A549 (cell line): ENCODE data around the gene ATRN. TPM values are rescaled to one million over a fixed set of nuclear protein-coding genes. Genes with fewer than 3 reads are reported as not detected.

ENCODE experiments used
- ATAC-seq, 2 experiments: fragments of 200-7000 bp in 1 of 2; fragments of >200 bp in 1 of 2; cut with Nextera tagmentation in 1 of 2; cut with Tn5 transposase in 1 of 2; 3 replicates each; pipeline versions ENCODE4 v1.8.0 to v1.9.1; 2018 to 2020; ENCODE audit warnings: mild to moderate bottlenecking in 1 of 2, moderate library complexity in 1 of 2
- CTCF ChIA-PET: fragments of 300-600 bp; sonication (Branson Sonifier 250); formaldehyde crosslinking; extraction: SDS; loops from one replicate; lab custom pipeline; 2021; ENCODE audit warnings: antibody characterized with exemption, inconsistent platforms; lab: Yijun Ruan, JAX
- POLR2A ChIA-PET: fragments of 350-600 bp; formaldehyde crosslinking; extraction: SDS; loops from one replicate; lab custom pipeline; 2021; ENCODE audit warnings: antibody characterized with exemption, inconsistent platforms; lab: Yijun Ruan, JAX
- DNase-seq, 2 experiments: peaks; one replicate each; pipeline versions ENCODE4 v3.0.0 to v3.0.0-alpha.2; 2011 to 2016; ENCODE audit warnings: low read depth in 1 of 2, low spot score in 1 of 2
- FAIRE-seq: peaks from 2 replicates; lab custom pipeline; 2011; peaks lifted over from hg19 to GRCh38; lab: Jason Lieb, UNC
- H3K27ac ChIP-seq, 2 experiments: fragments of >200 bp; sonication (Bioruptor Twin); formaldehyde crosslinking; 3 replicates each; pipeline ENCODE4 v1.5.1; 2016 to 2017
- H3K4me1 ChIP-seq: fragments of >200 bp; sonication (Bioruptor Twin); formaldehyde crosslinking; 3 replicates; pipeline ENCODE4 v1.6.1; 2016
- H3K4me2 ChIP-seq: fragments of >200 bp; sonication (Bioruptor Twin); formaldehyde crosslinking; 3 replicates; pipeline ENCODE4 v1.6.1; 2016
- H3K4me3 ChIP-seq: fragments of >200 bp; sonication (Bioruptor Twin); formaldehyde crosslinking; 3 replicates; pipeline ENCODE4 v1.5.1; 2016
- H3K9me3 ChIP-seq: fragments of >200 bp; sonication (Bioruptor Twin); formaldehyde crosslinking; 3 replicates; pipeline ENCODE4 v1.6.1; 2016
- ATOH8 ChIP-seq: fragments of 250-450 bp; sonication (Bioruptor Pico); IDR thresholded peaks from 2 replicates; pipeline ENCODE4 v1.5.0; 2020; ENCODE audit warnings: low read depth, mild to moderate bottlenecking, moderate library complexity
- CBX2 ChIP-seq: fragments of 200-600 bp; sonication (generic); IDR thresholded peaks from 2 replicates; pipeline ENCODE4 v1.6.1; 2016; ENCODE audit warnings: low read depth, mild to moderate bottlenecking, borderline replicate concordance
- CEBPB ChIP-seq, 2 experiments: fragments of >200 bp in 1 of 2; sonication (Bioruptor Twin) in 1 of 2; formaldehyde crosslinking in 1 of 2; IDR thresholded peaks; 2 replicates each; pipeline ENCODE4 v1.6.1; 2012 to 2016
- CHD4 ChIP-seq: fragments of 200-600 bp; sonication (generic); IDR thresholded peaks from 2 replicates; pipeline ENCODE4 v1.6.1; 2016; ENCODE audit warnings: antibody characterized with exemption, mild to moderate bottlenecking, borderline replicate concordance
- CTCF ChIP-seq: fragments of >200 bp; sonication (Bioruptor Twin); formaldehyde crosslinking; IDR thresholded peaks from 3 replicates; pipeline ENCODE4 v1.5.1; 2016
- EHMT2 ChIP-seq: fragments of 200-600 bp; sonication (generic); IDR thresholded peaks from 2 replicates; pipeline ENCODE4 v1.6.1; 2016; ENCODE audit warnings: antibody characterized with exemption, low read depth, mild to moderate bottlenecking, moderate library complexity
- FOSB ChIP-seq: fragments of 250-450 bp; sonication (Bioruptor Pico); IDR thresholded peaks from 2 replicates; pipeline ENCODE4 v1.5.0; 2020; ENCODE audit warnings: mild to moderate bottlenecking, moderate library complexity
- FOSL2 ChIP-seq, 2 experiments: fragments of 450-650 bp in 1 of 2; fragments of >200 bp in 1 of 2; sonication (Bioruptor Twin) in 1 of 2; formaldehyde crosslinking; IDR thresholded peaks; 2 replicates each; pipeline versions ENCODE4 v1.5.0 to v1.6.1; 2016 to 2020; ENCODE audit warnings: mild to moderate bottlenecking in 1 of 2, moderate library complexity in 1 of 2
- GATA3 ChIP-seq: IDR thresholded peaks from 2 replicates; pipeline ENCODE4 v1.6.1; 2012; ENCODE audit warnings: borderline replicate concordance
- HES2 ChIP-seq: fragments of >200 bp; sonication (Bioruptor Twin); formaldehyde crosslinking; IDR thresholded peaks from 2 replicates; pipeline ENCODE4 v1.6.1; 2016
- HMGXB4 ChIP-seq: fragments of 250-450 bp; sonication (Bioruptor Pico); IDR thresholded peaks from 2 replicates; pipeline ENCODE4 v1.5.0; 2021; ENCODE audit warnings: mild to moderate bottlenecking, moderate library complexity, borderline replicate concordance
- KDM5A ChIP-seq: fragments of 200-600 bp; sonication (generic); IDR thresholded peaks from 2 replicates; pipeline ENCODE4 v1.6.1; 2016; ENCODE audit warnings: antibody characterized with exemption, mild to moderate bottlenecking
- MAX ChIP-seq: IDR thresholded peaks from 2 replicates; pipeline ENCODE4 v1.6.1; 2012
- MAZ ChIP-seq: fragments of 150-350 bp; IDR thresholded peaks from 2 replicates; pipeline ENCODE4 v1.6.1; 2014; ENCODE audit warnings: antibody characterized with exemption, low read depth, low read length, borderline replicate concordance
- PBX3 ChIP-seq: IDR thresholded peaks from 2 replicates; pipeline ENCODE4 v1.6.1; 2012
- RAD21 ChIP-seq, 2 experiments: fragments of >200 bp in 1 of 2; sonication (Bioruptor Twin) in 1 of 2; formaldehyde crosslinking in 1 of 2; IDR thresholded peaks in 1 of 2; conservative IDR thresholded peaks in 1 of 2; 2 replicates in 1 of 2; 3 replicates in 1 of 2; pipeline ENCODE4 v1.6.1; 2012 to 2018; ENCODE audit warnings: inconsistent platforms in 1 of 2
- RARB ChIP-seq: fragments of 250-450 bp; sonication (Bioruptor Pico); IDR thresholded peaks from 2 replicates; pipeline ENCODE4 v1.8.0; 2021; ENCODE audit warnings: mild to moderate bottlenecking, moderate library complexity
- RCOR1 ChIP-seq: fragments of 150-350 bp; IDR thresholded peaks from 2 replicates; pipeline ENCODE4 v1.6.1; 2014; ENCODE audit warnings: antibody characterized with exemption, low read length, low read depth
- TFCP2L1 ChIP-seq: fragments of 250-450 bp; sonication (Bioruptor Pico); IDR thresholded peaks from 2 replicates; pipeline ENCODE4 v1.5.0; 2021; ENCODE audit warnings: mild to moderate bottlenecking
- TP53 ChIP-seq: fragments of 250-450 bp; sonication (Bioruptor Pico); IDR thresholded peaks from 2 replicates; pipeline ENCODE4 v1.5.0; 2021; ENCODE audit warnings: mild to moderate bottlenecking, moderate library complexity
- ZC3H11A ChIP-seq: fragments of 450-650 bp; IDR thresholded peaks from 2 replicates; pipeline ENCODE4 v1.6.1; 2014; ENCODE audit warnings: antibody characterized with exemption, mild to moderate bottlenecking
- WGBS: methylation state at CpG from one replicate; pipeline ENCODE4 v1.1.6; 2017; ENCODE audit errors: missing lambda C conversion rate; 5-methylcytosine and 5-hydroxymethylcytosine counted together
- polyA plus RNA-seq, 4 experiments: library from polyadenylated mRNA; depleted of rRNA in 3 of 4; stranded (reverse); fragments of >200 nt; fragmentation: RNase III in 1 of 4; extraction: RNeasy Plus Mini Kit Qiagen cat#74134 plus additional on column Dnase treatment in 1 of 4; gene quantifications; 2 replicates in 3 of 4; 3 replicates in 1 of 4; pipeline ENCODE4 v1.2.3, GENCODE V29; 2011 to 2017

ATRN gene
- polyA plus RNA-seq, 2 of the 4 experiments (the other 2 are of a cell fraction): 21.3 to 58.7 TPM

GRCh38 chr20:3690413-3690812 is 219.6 kb downstream of the ATRN start:
- Histone ChIP-seq H3K9me3 (no peaks in the 10 kb centered on the region), H3K4me1 (peaks cover 8% of the 10 kb centered on the region; the same call in 2 of the 3 replicates), H3K4me3 (no peak overlapping the region), H3K4me2 (no peak overlapping the region), H3K27ac (no peak overlapping the region)
- DNase-seq (no peak), FAIRE-seq (no peak), ATAC-seq (no peak)
- no peak for TF ChIP-seq RCOR1
- TF ChIP-seq RAD21 (conservative IDR thresholded peaks at IDR 0.05 in 1 of 2, IDR thresholded peaks at IDR 0.05 in 1 of 2): no peak
- TF ChIP-seq TFCP2L1 (CRISPR knock-in tag): no peak
- no peak for TF ChIP-seq EHMT2
- no peak for TF ChIP-seq TP53 (CRISPR knock-in tag)
- no peak for TF ChIP-seq PBX3
- no peak for TF ChIP-seq GATA3
- no peak for TF ChIP-seq CHD4
- TF ChIP-seq HES2: no peak
- TF ChIP-seq ATOH8 (CRISPR knock-in tag): no peak
- no peak for TF ChIP-seq ZC3H11A
- no peak for TF ChIP-seq FOSB (CRISPR knock-in tag)
- TF ChIP-seq FOSL2 (IDR thresholded peaks at IDR 0.05): no peak
- TF ChIP-seq FOSL2 (CRISPR knock-in tag; IDR thresholded peaks at IDR 0.05): no peak
- no peak for TF ChIP-seq HMGXB4 (CRISPR knock-in tag)
- TF ChIP-seq CBX2: no peak
- TF ChIP-seq CEBPB (IDR thresholded peaks at IDR 0.05): no peak
- no peak for TF ChIP-seq KDM5A
- no peak for TF ChIP-seq MAX
- no peak for TF ChIP-seq MAZ
- CTCF ChIA-PET: interaction anchor here (0.7 to 61.5 kb wide), 3 partner anchors 10 to 75 kb away, joined by 3 to 2233 read pairs (median 187); partner anchors contain the start of genes ADAM33, ADISSP, HSPA12B and SIGLEC1
- WGBS: 90% methylated on average over 3 of the region's 3 CpGs
- POLR2A ChIA-PET: no interaction called here

- 77% methylated on average over 12 of the region's 16 CpGs for WGBS
- Histone ChIP-seq H3K4me3 (no peak overlapping the region), H3K9me3 (no peaks in the 10 kb centered on the region), H3K4me2 (no peak overlapping the region), H3K27ac (no peak overlapping the region), H3K4me1 (peaks cover 8% of the 10 kb centered on the region; the same call in 2 of the 3 replicates)
- ChIA-PET POLR2A (interaction anchor here (0.6 kb wide), 1 partner anchor 324 kb away, joined by 6 read pairs; the partner anchor contains the start of gene RNF24), CTCF (interaction anchor here (1.6 to 61.5 kb wide), 4 partner anchors 10 to 46 kb away, joined by 4 to 2233 read pairs (median 96); partner anchors contain the start of genes ADAM33, ADISSP, HSPA12B and SIGLEC1)
- FAIRE-seq (no peak), DNase-seq (no peak), ATAC-seq (no peak)
- TF ChIP-seq CTCF (no peak), HMGXB4 (CRISPR knock-in tag) (no peak), RARB (CRISPR knock-in tag) (no peak), ATOH8 (CRISPR knock-in tag) (no peak)
Measured at GRCh38 chr20:3691306-3691705, 220.5 kb downstream of the ATRN start.
